A673 (cell line): ENCODE results near the gene TXNDC15. TPM values are rescaled to one million over a fixed set of nuclear protein-coding genes. Genes with fewer than 3 reads are reported as not detected.

Experiments used
- BruUV-seq: library from RNA; stranded (reverse); fragments of 400-500 nt; replicated peaks from 2 replicates; lab custom pipeline; 2021; lab: Mats Ljungman, UMichigan
- CTCF ChIA-PET: fragments of 300-600 bp; sonication (Branson Sonifier 250); formaldehyde crosslinking; loops from one replicate; lab custom pipeline; 2022; ENCODE audit warnings: antibody characterized with exemption; lab: Charles Lee
- POLR2A ChIA-PET: fragments of 300-600 bp; sonication (Branson Sonifier 250); formaldehyde crosslinking; loops from one replicate; lab custom pipeline; 2022; ENCODE audit warnings: antibody characterized with exemption; ENCODE audit not compliant: low non-redundant PET; lab: Charles Lee
- DNase-seq: peaks from one replicate; pipeline ENCODE4 v3.0.0-alpha.2; 2015; ENCODE audit warnings: low spot score
- H3K27ac ChIP-seq: fragments of 200-600 bp; sonication (generic); 2 replicates; pipeline ENCODE4 v1.5.1; 2016; ENCODE audit warnings: mixed run types, low read depth, mild to moderate bottlenecking, mixed read lengths, antibody characterized with exemption, low read length; ENCODE audit not compliant: poor library complexity, severe bottlenecking
- H3K27me3 ChIP-seq: fragments of 200-600 bp; sonication (generic); replicated peaks from 2 replicates; pipeline ENCODE4 v1.6.1; 2017; ENCODE audit warnings: mixed run types, low read depth, mild to moderate bottlenecking, mixed read lengths, antibody characterized with exemption, low read length; ENCODE audit not compliant: insufficient read depth, poor library complexity
- H3K36me3 ChIP-seq: fragments of 200-600 bp; sonication (generic); 2 replicates; pipeline ENCODE4 v1.6.1; 2016; ENCODE audit warnings: mixed run types, mild to moderate bottlenecking, mixed read lengths, antibody characterized with exemption, low read length; ENCODE audit not compliant: insufficient read depth, poor library complexity, severe bottlenecking
- H3K4me1 ChIP-seq: fragments of 200-600 bp; sonication (generic); 2 replicates; pipeline ENCODE4 v1.6.1; 2017; ENCODE audit warnings: mixed run types, mild to moderate bottlenecking, mixed read lengths, antibody characterized with exemption, low read length; ENCODE audit not compliant: insufficient read depth, poor library complexity, severe bottlenecking
- H3K4me3 ChIP-seq: fragments of 200-600 bp; sonication (generic); 2 replicates; pipeline ENCODE4 v1.5.1; 2016; ENCODE audit warnings: low read depth, mixed run types, mild to moderate bottlenecking, mixed read lengths, low read length; ENCODE audit not compliant: poor library complexity, severe bottlenecking
- H3K9me3 ChIP-seq: fragments of 200-600 bp; sonication (generic); 2 replicates; pipeline ENCODE4 v1.6.1; 2016; ENCODE audit warnings: mixed run types, low read depth, mild to moderate bottlenecking, mixed read lengths, antibody characterized with exemption, low read length; ENCODE audit not compliant: poor library complexity, severe bottlenecking
- CTCF ChIP-seq: fragments of 300-800, 200-600 bp; sonication (generic); conservative IDR thresholded peaks from 2 replicates; pipeline ENCODE4 v1.5.1; 2017; ENCODE audit warnings: low read depth, mild to moderate bottlenecking, antibody characterized with exemption, low read length, moderate library complexity, mixed read lengths
- EZH2 ChIP-seq: fragments of 200-600 bp; sonication (generic); IDR thresholded peaks from 2 replicates; pipeline ENCODE4 v1.6.1; 2017; ENCODE audit warnings: borderline replicate concordance, low read depth, mild to moderate bottlenecking, mixed read lengths, antibody characterized with exemption, low read length; ENCODE audit not compliant: poor library complexity, severe bottlenecking
- intact Hi-C: fragments of 100-400 bp; cut with micrococcal nuclease; formaldehyde crosslinking; loops from one replicate; pipeline ENCODE4 v1.10.0; 2022; ENCODE audit not compliant: unreplicated experiment
- total RNA-seq: library from RNA; stranded (reverse); gene quantifications from 2 replicates; pipeline ENCODE4 v1.2.3, GENCODE V29; 2021

TXNDC15 gene
- total RNA-seq, 1 experiment from 2014 or later = 42.0 TPM

GRCh38 chr5:134934202-134934601, 60.0 kb downstream of the TXNDC15 start:
- BruUV-seq = no TSS peak
- no peak for TF ChIP-seq EZH2
- no peak for TF ChIP-seq CTCF
- Histone ChIP-seq H3K36me3 (no peaks in the 10 kb centered on the region), H3K4me1 (no peaks in the 10 kb centered on the region), H3K9me3 (no peaks in the 10 kb centered on the region), H3K27ac (no peak overlapping the region), H3K27me3 (no peaks in the 10 kb centered on the region), H3K4me3 (no peak overlapping the region)
- ChIA-PET POLR2A (no interaction called here), CTCF (no interaction called here)
- DNase-seq = no peak
- intact Hi-C loops = no loop called here

GRCh38 chr5:134935711-134936602, 61.8 kb downstream of the TXNDC15 start:
- no peak overlapping the region for H3K27ac ChIP-seq
- TF ChIP-seq CTCF = no peak
- TF ChIP-seq EZH2 = no peak
- no peak for DNase-seq
- H3K4me1 ChIP-seq = no peaks in the 10 kb centered on the region
- ChIA-PET CTCF (no interaction called here), POLR2A (no interaction called here)
- H3K36me3 ChIP-seq = no peaks in the 10 kb centered on the region
- no peaks in the 10 kb centered on the region for H3K9me3 ChIP-seq
- H3K27me3 ChIP-seq = no peaks in the 10 kb centered on the region
- intact Hi-C loops = no loop called here
- BruUV-seq = no TSS peak
- H3K4me3 ChIP-seq = no peak overlapping the region

GRCh38 chr5:134937526-134937925, 63.4 kb downstream of the TXNDC15 start:
- TF ChIP-seq CTCF (no peak), EZH2 (no peak)
- no peaks in the 10 kb centered on the region for H3K27me3 ChIP-seq
- H3K9me3 ChIP-seq = no peaks in the 10 kb centered on the region
- intact Hi-C loops = no loop called here
- no peaks in the 10 kb centered on the region for H3K4me1 ChIP-seq
- ChIA-PET CTCF (no interaction called here), POLR2A (no interaction called here)
- BruUV-seq = no TSS peak
- H3K36me3 ChIP-seq = no peaks in the 10 kb centered on the region
- H3K27ac ChIP-seq = no peak overlapping the region
- no peak for DNase-seq
- H3K4me3 ChIP-seq = no peak overlapping the region
